HG02571 (cell line): ENCODE data around the gene DYNLRB1.
"Not testable (repeated sequence)": the region's sequence is repeated elsewhere in the genome, so short reads cannot be mapped to it uniquely, and the experiment has no call there.

Source experiments
- ATAC-seq: cut with Tn5 transposase; IDR thresholded peaks from one replicate; pipeline ENCODE4 v1.9.1; 2021; ENCODE audit warnings: mild to moderate bottlenecking, moderate library complexity; ENCODE audit not compliant: unreplicated experiment

The DYNLRB1 gene

GRCh38 chr20:34511891-34512265 lies 4.3 kb upstream of the DYNLRB1 start:
- no peak for ATAC-seq

- no peak for ATAC-seq
These were observed 3.8 kb upstream of the DYNLRB1 start for GRCh38 chr20:34512266-34512954.

- no peak for ATAC-seq
These were observed 3.2 kb upstream of the DYNLRB1 start for GRCh38 chr20:34512955-34513419.

- not testable (repeated sequence) for ATAC-seq
These were observed 2.2 kb upstream of the DYNLRB1 start for GRCh38 chr20:34514034-34514433.

- no peak for ATAC-seq
These were observed 1.2 kb upstream of the DYNLRB1 start for GRCh38 chr20:34514897-34515483.

GRCh38 chr20:34515484-34516246 lies 557 bp upstream of the DYNLRB1 start:
- peak; percentile 49 for ATAC-seq

- ATAC-seq: no peak
These were observed 888 bp downstream of the DYNLRB1 start for GRCh38 chr20:34517114-34517505.

GRCh38 chr20:34518863-34519262 lies 2.6 kb downstream of the DYNLRB1 start:
- ATAC-seq: not testable (repeated sequence)

GRCh38 chr20:34519841-34520240 lies 3.6 kb downstream of the DYNLRB1 start:
- ATAC-seq: not testable (repeated sequence)

GRCh38 chr20:34522969-34523871 lies 7.0 kb downstream of the DYNLRB1 start:
- ATAC-seq: no peak

- ATAC-seq: no peak
These were observed 8.2 kb downstream of the DYNLRB1 start for GRCh38 chr20:34524426-34524825.

GRCh38 chr20:34525342-34525708 lies 9.1 kb downstream of the DYNLRB1 start:
- ATAC-seq: no peak

GRCh38 chr20:34525709-34526416 lies 9.6 kb downstream of the DYNLRB1 start:
- no peak for ATAC-seq

GRCh38 chr20:34526466-34526865 lies 10.2 kb downstream of the DYNLRB1 start:
- no peak for ATAC-seq

- no peak for ATAC-seq
These were observed 10.8 kb downstream of the DYNLRB1 start for GRCh38 chr20:34527016-34527415.

- no peak for ATAC-seq
These were observed 12.7 kb downstream of the DYNLRB1 start for GRCh38 chr20:34528921-34529297.

- no peak for ATAC-seq
These were observed 13.5 kb downstream of the DYNLRB1 start for GRCh38 chr20:34529742-34530141.

GRCh38 chr20:34530342-34530741 lies 14.1 kb downstream of the DYNLRB1 start:
- ATAC-seq: no peak

- ATAC-seq: no peak
These were observed 15.5 kb downstream of the DYNLRB1 start for GRCh38 chr20:34531608-34532265.

- ATAC-seq: no peak
These were observed 16.1 kb downstream of the DYNLRB1 start for GRCh38 chr20:34532320-34532719.
